ENCODE measurements around the gene MGAT3. TPM values are rescaled to one million over a fixed set of nuclear protein-coding genes. Genes with fewer than 3 reads are reported as not detected.

Gene MGAT3
- polyA plus RNA-seq, 1 of the 3 experiments (the other 2 are of a cell fraction): 0.16 TPM

DNA sequence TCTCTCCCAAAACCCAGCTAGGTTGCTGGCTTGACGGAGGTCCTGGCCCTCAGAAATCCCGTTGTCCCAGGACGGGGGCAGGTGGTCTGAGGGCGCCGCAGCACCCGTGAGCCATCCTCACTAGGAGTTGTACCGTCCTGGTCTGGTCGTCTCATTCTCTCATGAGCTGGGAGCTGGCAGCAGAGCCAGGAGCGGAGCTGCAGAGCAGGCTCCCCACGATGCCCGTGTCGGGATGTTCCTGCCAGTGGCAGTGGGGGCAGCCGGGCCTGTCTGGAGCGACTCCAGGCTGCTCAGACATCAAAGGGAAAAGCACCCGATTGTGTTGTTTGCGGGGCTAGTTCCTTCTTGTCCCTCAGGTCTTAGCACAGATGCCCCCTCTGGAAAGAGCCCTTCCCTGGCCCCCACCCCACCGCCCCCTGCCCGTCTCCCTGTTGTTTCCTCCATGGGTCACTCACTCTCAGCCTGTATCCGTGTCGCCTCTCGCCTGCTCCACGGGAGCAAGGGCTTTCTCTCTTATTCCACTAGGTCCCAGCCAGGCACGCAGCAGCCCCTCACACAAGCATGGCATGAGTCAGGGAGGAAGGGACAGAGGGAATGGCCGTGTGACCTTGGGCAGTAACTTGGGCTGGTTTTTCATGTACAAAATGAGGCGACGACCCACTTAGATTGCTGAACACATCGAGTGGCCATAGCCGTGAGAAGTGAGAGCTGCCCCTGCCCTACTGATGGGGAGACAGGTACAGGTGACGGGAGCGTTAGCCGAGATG is 23.2 kb upstream of the MGAT3 start (continued):
- TF ChIP-seq, protein P1, sequence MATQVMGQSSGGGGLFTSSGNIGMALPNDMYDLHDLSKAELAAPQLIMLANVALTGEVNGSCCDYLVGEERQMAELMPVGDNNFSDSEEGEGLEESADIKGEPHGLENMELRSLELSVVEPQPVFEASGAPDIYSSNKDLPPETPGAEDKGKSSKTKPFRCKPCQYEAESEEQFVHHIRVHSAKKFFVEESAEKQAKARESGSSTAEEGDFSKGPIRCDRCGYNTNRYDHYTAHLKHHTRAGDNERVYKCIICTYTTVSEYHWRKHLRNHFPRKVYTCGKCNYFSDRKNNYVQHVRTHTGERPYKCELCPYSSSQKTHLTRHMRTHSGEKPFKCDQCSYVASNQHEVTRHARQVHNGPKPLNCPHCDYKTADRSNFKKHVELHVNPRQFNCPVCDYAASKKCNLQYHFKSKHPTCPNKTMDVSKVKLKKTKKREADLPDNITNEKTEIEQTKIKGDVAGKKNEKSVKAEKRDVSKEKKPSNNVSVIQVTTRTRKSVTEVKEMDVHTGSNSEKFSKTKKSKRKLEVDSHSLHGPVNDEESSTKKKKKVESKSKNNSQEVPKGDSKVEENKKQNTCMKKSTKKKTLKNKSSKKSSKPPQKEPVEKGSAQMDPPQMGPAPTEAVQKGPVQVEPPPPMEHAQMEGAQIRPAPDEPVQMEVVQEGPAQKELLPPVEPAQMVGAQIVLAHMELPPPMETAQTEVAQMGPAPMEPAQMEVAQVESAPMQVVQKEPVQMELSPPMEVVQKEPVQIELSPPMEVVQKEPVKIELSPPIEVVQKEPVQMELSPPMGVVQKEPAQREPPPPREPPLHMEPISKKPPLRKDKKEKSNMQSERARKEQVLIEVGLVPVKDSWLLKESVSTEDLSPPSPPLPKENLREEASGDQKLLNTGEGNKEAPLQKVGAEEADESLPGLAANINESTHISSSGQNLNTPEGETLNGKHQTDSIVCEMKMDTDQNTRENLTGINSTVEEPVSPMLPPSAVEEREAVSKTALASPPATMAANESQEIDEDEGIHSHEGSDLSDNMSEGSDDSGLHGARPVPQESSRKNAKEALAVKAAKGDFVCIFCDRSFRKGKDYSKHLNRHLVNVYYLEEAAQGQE (IDR thresholded peaks at IDR 0.05; ENCODE audit: low read depth, low read length): no peak
- TF ChIP-seq RCOR1 (IDR thresholded peaks at IDR 0.05; ENCODE audit: low read length) (no peak), POLR2AphosphoS5 (IDR thresholded peaks at IDR 0.05; ENCODE audit: low read depth, low read length) (no peak), NRF1 (IDR thresholded peaks at IDR 0.05; ENCODE audit: low read depth, low read length) (no peak), SMC3 (IDR thresholded peaks at IDR 0.05; ENCODE audit: low read depth, low read length) (no peak), NFIC (IDR thresholded peaks at IDR 0.05; ENCODE audit: borderline replicate concordance) (no peak)
- TF ChIP-seq, protein P2, sequence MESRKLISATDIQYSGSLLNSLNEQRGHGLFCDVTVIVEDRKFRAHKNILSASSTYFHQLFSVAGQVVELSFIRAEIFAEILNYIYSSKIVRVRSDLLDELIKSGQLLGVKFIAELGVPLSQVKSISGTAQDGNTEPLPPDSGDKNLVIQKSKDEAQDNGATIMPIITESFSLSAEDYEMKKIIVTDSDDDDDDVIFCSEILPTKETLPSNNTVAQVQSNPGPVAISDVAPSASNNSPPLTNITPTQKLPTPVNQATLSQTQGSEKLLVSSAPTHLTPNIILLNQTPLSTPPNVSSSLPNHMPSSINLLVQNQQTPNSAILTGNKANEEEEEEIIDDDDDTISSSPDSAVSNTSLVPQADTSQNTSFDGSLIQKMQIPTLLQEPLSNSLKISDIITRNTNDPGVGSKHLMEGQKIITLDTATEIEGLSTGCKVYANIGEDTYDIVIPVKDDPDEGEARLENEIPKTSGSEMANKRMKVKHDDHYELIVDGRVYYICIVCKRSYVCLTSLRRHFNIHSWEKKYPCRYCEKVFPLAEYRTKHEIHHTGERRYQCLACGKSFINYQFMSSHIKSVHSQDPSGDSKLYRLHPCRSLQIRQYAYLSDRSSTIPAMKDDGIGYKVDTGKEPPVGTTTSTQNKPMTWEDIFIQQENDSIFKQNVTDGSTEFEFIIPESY (IDR thresholded peaks at IDR 0.05; ENCODE audit: borderline replicate concordance, low read depth): no peak
- TF ChIP-seq, protein P3, sequence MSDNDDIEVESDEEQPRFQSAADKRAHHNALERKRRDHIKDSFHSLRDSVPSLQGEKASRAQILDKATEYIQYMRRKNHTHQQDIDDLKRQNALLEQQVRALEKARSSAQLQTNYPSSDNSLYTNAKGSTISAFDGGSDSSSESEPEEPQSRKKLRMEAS (IDR thresholded peaks at IDR 0.05; ENCODE audit: low read depth): no peak

DNA sequence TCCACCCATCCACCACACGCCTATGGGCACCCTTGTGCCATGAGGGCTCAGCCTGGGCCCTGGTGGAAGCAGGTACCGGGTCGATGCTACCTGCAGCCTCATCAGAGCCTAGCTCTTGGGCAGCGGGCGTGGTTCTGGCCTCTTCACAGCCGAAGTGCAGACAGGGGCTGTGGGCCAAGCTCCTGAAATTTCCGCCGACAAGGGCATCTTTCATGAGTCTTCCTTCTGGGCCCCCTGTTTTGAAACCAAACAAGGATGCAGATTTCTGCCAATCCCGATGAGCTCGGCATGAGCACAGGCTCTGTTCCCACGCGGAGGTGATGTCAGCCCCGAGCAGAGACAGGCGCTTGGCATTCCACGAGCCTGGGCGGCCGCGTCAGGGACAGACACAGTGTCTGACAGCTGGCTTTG is 22.6 kb upstream of the MGAT3 start:
- H3K9me3 ChIP-seq: no peaks in the 10 kb centered on the region
- H3K27ac ChIP-seq (ENCODE audit: low read depth in 2 of 2, low read length in 1 of 2): no peak overlapping the region
- ChIA-PET CTCF (no interaction called here), POLR2A (no interaction called here)
- TF ChIP-seq YY1 (IDR thresholded peaks at IDR 0.05; ENCODE audit: low read depth): no peak
- TF ChIP-seq FOXJ3 (CRISPR knock-in tag; IDR thresholded peaks at IDR 0.05): no peak
- no peak for TF ChIP-seq RFX5 (IDR thresholded peaks at IDR 0.05; ENCODE audit: low read length)
- TF ChIP-seq ELF1 (IDR thresholded peaks at IDR 0.05): no peak
- TF ChIP-seq FOXM1 (IDR thresholded peaks at IDR 0.05; ENCODE audit: low read depth): no peak
- TF ChIP-seq FOSL2 (IDR thresholded peaks at IDR 0.05; ENCODE audit: borderline replicate concordance, low read depth): no peak
- no peak overlapping the region for H3K4me2 ChIP-seq
- no peaks in the 10 kb centered on the region for H3K27me3 ChIP-seq (ENCODE audit: insufficient read depth)
- no peaks in the 10 kb centered on the region for H3K36me3 ChIP-seq (replicated peaks in 1 of 2; ENCODE audit: control insufficient read depth in 1 of 2, insufficient read depth in 2 of 2, low read length in 1 of 2)
- H3K9ac ChIP-seq: no peak overlapping the region
- H3F3A ChIP-seq (replicated peaks; ENCODE audit: insufficient read depth): no peaks in the 10 kb centered on the region
- H3K79me2 ChIP-seq (ENCODE audit: insufficient read depth): no peaks in the 10 kb centered on the region
- H3K9me2 ChIP-seq: no peaks in the 10 kb centered on the region
- H4K20me1 ChIP-seq (ENCODE audit: insufficient read depth): no peaks in the 10 kb centered on the region
- no CpG with 5 or more reads among the region's 18 CpGs for WGBS (ENCODE audit: low lambda C conversion rate)
- no peaks in the 10 kb centered on the region; a peak in 1 of 4 replicates for H3K4me1 ChIP-seq (ENCODE audit: control insufficient read depth in 1 of 2, insufficient read depth in 2 of 2, low read depth in 1 of 2, low read length in 1 of 2)
- no peak overlapping the region for H3K4me3 ChIP-seq (ENCODE audit: low read depth in 2 of 2, low read length in 1 of 2)
- no peak overlapping the region for H2AFZ ChIP-seq (ENCODE audit: low read depth)
- no peak for DNase-seq

Measured in SK-N-SH (cell line).